PC-3 (cell line): Measurements from ENCODE around the gene CENPH.

ENCODE experiments used
- EZH2phosphoT487 ChIP-seq: fragments of 300-600 bp; sonication (generic); IDR thresholded peaks from 2 replicates; pipeline ENCODE4 v1.6.1; 2018; ENCODE audit warnings: mild to moderate bottlenecking, antibody characterized with exemption, low read length, borderline replicate concordance
- TF ChIP-seq, protein P1 (sequence below): fragments of 300-600 bp; sonication (generic); conservative IDR thresholded peaks from 2 replicates; pipeline ENCODE4 v1.5.1; 2017; ENCODE audit warnings: antibody characterized with exemption, low read depth, mild to moderate bottlenecking, low read length

DNA sequence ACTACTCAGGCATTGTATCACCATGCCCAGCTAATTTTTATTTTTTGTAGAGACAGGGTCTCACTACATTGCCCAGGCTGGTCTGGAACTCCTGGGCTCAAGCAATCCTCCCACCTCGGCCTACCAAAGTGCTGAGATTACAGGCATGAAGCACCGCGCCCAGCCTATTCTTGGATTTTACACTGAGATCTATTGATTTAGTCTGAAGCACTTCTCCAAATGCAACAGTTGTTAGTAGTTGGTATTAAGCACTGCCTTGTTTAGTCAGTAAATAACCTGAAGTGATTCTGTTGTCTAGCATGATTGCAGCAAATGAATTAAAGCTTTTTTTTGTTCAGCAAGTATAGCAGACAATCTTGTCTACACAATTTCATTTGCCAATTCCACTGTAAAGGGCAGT, 31.3 kb upstream of the CENPH start:
- TF ChIP-seq, protein P1, sequence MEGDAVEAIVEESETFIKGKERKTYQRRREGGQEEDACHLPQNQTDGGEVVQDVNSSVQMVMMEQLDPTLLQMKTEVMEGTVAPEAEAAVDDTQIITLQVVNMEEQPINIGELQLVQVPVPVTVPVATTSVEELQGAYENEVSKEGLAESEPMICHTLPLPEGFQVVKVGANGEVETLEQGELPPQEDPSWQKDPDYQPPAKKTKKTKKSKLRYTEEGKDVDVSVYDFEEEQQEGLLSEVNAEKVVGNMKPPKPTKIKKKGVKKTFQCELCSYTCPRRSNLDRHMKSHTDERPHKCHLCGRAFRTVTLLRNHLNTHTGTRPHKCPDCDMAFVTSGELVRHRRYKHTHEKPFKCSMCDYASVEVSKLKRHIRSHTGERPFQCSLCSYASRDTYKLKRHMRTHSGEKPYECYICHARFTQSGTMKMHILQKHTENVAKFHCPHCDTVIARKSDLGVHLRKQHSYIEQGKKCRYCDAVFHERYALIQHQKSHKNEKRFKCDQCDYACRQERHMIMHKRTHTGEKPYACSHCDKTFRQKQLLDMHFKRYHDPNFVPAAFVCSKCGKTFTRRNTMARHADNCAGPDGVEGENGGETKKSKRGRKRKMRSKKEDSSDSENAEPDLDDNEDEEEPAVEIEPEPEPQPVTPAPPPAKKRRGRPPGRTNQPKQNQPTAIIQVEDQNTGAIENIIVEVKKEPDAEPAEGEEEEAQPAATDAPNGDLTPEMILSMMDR: no peak
- TF ChIP-seq EZH2phosphoT487: no peak
